Measurements from ENCODE around the gene B3GALT2.
"Not testable (repeated sequence)": the region's sequence is repeated elsewhere in the genome, so short reads cannot be mapped to it uniquely, and the experiment has no call there.

B3GALT2 gene

DNA sequence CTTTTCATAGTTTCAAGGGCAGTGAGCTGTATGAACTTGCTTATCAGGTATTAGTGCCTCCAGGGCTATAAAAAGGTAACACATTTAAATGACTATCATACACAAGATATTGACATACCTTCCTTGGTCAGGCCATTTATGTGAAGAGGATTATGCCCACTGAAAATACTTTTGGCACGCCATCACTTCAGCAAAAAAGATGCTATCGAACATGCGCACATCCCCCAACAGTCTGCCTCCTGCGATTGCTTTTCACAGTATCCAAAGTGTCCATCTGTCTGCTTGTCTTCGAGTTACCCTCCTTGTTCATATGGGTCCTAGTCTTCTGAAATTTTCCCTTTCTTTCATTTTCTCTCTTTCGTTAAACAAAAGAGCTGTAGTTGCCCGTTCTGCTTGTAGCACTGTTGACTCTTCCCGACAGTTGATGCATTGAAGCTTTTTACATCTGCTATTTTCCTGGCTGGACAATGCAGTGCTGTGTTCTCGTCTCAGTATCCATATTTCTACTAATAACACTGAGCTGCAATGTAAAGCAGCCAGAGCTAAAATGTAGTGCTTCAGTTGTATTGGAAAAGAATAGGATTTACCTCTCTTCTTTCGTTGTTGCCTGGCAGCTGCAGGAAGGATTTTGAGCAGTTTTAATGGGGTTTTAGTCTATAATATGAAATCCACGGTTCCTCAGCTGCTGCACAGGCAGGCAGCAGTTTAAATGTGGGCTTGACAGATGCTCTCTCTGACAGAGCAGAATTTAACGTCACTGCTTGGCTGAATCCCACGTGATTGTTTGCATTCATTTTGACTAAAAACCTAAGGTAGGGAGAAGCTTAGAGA, at the start of gene B3GALT2:
TSS of gene B3GALT2 (minus strand) at position 713 of the 831 bp plus-strand sequence. CDS start 5,051 bp downstream, outside the sequence.
- peak; percentile 28 for DNase-seq

GRCh38 chr1:193234530-193234929, 48.1 kb upstream of the B3GALT2 start:
- no peak for DNase-seq

DNA sequence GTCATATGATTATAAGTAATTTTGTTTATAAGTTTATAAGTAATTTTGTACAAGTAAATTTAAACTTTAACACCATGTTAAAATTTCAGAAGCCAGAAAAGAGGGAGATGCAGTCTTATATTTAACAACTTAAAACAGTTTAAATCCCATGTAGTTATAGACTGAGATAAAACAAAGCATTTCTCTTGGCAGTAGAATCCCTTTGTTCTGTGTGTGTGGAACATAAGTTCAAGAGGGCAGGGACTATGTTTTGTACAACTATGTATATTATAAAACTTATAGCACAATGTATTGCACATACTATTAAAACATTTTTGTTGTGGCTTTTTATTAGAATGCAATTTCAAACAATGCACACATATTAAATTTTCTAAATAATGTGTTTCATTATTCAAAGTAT, 44.7 kb upstream of the B3GALT2 start:
- not testable (repeated sequence) for DNase-seq

GRCh38 chr1:193229136-193229535, 42.7 kb upstream of the B3GALT2 start:
- DNase-seq = no peak

DNA sequence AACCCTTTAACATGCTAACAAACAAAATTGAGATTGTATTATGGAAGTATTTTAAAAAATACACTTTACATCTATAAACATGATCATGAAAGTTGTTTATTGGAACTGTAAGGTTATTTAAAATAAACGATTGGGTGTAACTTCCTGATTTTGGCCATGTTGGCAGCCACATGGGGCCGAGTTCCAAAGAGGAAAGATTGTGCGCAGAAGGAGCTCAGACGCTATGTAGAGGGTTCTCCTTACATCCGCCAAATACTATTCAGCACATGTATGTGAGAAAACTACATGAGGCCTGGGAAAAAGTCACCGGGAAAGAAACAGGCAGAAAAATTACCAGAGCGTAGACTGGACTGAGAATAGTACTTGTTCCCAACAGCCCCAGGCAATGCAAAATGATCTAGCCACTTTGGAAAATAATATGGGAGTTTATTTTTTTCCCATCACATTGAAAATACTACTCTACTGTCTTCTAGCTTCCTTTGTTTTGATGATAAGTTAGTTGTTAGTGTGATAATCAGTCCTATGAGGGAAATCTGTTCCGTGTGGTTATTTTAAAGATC, 35.7 kb upstream of the B3GALT2 start:
- DNase-seq = no peak

DNA sequence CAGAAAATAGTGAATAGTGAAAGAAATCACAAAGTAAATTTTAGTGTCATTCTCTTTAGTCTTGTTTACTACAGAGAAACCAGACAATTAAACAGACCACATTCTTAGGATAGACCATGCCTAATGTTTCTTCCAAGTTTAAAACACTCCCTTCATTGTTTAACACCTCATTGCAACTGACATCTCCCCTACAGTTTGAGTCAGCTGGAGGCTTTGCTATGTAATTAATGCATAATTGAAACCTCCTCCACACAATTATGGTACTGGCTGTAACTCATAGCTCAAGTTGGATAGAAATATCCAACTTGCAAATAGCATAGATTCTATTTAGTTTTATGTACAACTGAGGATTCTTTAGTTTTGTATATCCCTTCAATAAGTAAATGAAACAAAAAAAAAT, 35.2 kb upstream of the B3GALT2 start:
- DNase-seq = no peak

DNA sequence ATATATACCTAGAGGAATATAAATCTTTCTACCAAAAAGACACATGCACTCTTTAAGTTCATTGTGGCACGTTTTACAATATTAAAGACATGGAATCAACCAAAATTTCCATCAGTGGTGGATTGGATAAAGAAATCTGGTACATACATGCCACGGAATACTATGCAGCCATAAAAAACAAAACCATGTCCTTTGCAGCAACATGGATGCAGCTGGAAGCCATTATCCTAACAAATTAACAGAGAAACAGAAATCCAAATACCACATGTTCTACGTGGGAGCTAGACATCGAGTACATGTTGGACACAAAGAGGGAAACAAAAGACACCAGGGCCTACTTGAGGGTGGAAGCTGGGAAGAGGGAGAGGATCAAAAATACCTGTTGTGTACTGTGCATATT, 33.0 kb upstream of the B3GALT2 start:
- no peak for DNase-seq

- no peak for DNase-seq
These were observed 30.5 kb upstream of the B3GALT2 start for GRCh38 chr1:193216920-193217319.

GRCh38 chr1:193213998-193214397, 27.6 kb upstream of the B3GALT2 start:
- no peak for DNase-seq

DNA sequence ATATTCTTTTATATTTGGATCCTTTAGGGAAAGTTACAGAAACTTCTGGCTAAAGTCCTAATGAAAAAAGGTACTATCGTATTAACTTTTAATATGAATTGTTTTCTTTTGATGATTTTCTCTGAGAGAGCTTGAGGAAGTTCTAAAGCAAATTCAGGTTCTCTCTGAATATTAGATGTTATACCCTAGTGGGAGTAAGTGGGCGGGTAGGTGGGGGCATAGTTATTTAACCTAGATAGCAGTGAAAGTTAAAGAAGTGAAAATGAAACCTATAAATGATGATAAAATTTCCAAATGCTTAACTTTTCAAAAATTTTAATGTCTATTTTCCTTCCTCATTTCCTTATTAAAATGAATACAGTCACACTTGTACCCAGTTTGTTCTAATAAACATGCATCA, 26.2 kb upstream of the B3GALT2 start:
- DNase-seq = no peak

DNA sequence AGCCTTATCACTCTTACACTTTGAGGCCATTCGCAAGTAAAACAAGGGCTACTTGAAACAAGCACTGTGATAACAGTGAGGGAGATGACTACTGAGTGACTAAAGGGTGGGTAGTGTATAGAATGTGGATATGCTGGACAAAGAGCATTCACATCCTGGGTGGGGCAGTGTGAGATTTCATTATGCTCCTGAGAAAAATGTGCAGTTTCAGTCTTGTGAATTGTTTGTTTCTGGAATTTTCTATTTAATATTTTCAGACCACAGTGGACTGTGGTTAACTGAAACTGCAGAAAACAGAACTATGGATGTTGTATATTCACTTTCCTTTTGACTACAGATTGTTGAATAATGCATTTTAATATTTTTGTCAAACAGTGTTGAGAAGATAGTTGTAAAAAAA, 25.1 kb upstream of the B3GALT2 start:
- no peak for DNase-seq

GRCh38 chr1:193210996-193211395, 24.6 kb upstream of the B3GALT2 start:
- no peak for DNase-seq

DNA sequence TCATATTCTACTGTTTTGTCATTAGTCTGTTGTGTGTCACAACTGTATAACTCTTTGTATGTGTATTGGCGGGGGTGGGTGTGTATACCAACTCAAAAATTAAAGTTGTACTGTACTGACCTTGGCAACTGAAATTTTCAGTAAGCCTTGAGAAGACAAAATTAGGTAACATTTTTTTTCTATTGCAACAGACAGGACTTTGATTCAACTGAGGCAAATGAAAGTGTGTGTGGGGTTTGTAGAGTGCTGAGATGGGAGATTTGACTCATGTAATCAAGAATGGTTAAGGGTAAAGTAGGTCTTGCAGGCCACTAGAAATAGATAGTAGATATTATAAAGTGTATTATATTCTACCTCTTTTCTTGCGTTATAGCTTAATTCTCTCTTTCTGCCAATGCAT, 14.6 kb upstream of the B3GALT2 start:
- no peak for DNase-seq

DNA sequence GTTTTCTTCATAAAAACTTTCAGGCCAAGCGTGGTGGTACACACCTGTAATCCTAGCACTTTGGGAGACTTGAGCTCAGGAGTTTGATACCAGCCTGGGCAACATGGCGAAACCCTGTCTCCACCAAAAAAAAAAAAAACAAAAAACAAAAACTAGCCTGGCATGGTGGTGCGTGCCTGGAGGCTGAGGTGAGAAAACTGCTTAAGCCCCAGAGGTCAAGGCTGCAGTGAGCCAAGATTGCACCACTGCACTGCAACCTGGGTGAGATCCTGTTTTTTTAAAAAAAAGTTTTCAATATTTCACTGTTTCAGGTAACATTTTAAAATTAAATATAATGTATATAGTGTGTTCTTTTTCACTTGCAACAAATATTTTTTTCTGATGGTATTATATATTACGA, 13.5 kb upstream of the B3GALT2 start:
- DNase-seq = no peak

DNA sequence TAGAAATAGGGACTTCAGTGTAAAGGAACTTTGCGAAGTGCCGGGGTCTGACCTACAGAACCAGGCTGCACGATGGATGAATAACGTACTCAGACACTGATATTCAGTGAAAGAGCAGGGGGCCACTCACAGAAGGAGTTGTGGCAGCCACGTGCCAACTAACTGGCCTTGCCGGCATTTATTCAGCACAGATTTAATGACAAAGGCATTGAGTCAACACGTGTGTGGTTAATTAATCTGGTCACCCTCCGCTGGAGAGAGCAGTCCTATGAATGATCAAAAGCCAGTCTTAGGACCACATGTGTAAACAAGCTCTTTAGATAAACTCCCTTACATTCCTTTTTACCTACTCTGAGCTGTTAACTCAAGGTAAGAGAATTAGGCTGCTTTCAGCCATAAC, 6.2 kb upstream of the B3GALT2 start:
- DNase-seq = no peak

DNA sequence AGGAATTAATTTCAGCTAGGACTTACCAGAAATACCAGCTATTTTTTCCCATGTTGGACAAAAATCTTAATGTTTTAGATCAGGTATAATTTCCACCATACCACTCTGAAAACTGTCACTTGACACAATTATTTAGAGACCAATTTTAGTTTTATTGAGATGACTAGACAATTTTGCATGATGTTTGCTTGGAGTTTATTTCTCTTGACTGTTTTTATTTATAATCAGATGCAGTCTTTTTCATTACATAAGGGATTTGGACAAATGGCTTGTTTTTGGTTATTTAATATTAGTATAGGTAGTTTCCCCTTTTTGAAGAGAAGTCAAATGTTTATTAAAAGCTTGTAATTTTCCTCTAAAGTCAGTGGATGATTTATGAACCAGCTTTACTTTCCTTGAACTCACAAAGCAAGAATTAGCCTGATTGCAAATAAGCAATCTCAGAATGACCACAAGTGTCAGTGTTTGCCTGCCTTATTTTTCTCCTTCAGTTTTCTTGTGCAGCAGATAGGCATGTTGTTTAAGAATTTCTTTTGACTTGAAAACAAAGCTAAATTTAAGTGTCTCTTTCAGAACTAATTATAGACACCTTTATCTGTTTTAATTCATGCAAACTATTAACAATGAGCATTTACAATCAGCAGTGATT, 3.8 kb upstream of the B3GALT2 start:
- DNase-seq = no peak

- no peak for DNase-seq
These were observed 3.2 kb upstream of the B3GALT2 start for GRCh38 chr1:193189442-193190095.

DNA sequence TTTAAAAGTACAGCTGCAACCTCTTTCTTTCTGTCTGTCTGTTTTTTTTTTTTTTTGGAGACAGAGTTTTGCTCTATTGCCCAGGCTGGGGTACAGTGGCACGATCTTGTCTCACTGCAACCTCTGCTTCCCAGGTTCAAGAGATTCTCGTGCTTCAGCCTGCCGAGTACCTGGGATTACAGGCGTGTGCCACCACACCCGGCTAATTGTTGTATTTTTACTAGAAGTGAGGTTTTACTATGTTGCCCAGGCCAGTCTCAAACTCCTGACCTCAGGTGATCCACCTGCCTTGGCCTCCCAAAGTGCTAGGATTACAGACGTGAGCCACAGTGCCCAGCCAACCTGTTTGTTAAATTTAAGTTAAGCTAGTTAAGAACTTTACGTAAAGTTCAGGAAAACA, 2.5 kb upstream of the B3GALT2 start:
- DNase-seq = not testable (repeated sequence)

DNA sequence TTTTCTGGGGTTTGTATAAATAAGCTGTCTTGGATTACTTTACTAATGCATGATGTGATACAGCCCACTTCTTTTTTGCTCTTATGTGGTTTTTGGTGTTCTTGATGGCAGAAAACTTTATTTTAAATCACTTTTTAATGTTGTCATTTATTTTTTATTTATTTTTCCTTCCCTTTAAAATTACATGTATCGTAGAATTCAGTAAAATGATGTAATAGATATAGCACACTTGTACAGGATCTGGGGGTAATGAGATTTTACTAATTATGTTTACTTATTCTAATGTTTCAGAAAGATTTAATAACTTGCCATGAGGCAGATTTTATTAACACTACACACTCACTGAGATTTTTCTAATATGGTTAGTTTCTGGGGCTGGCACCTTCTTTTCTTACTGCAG, 701 bp upstream of the B3GALT2 start:
- DNase-seq = no peak

DNA sequence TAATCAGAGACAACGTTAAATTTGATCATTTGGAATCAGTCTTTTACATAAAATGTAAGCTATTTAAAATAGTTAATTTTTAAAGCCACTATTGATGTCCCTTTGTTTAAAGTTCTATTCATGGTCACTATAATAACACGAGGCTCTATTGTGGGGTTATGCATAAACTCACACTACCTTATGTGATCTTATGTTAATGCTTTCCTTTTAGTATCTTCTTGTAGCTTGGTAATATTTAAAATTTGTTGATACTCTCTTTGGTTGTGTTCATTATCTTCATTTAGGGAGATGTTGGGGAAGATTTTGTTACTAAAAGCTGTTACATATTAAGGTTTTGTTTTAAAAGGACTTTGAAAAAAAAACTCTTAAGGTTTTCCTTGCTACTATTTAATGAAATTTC, 1.2 kb downstream of the B3GALT2 start:
- no peak for DNase-seq

DNA sequence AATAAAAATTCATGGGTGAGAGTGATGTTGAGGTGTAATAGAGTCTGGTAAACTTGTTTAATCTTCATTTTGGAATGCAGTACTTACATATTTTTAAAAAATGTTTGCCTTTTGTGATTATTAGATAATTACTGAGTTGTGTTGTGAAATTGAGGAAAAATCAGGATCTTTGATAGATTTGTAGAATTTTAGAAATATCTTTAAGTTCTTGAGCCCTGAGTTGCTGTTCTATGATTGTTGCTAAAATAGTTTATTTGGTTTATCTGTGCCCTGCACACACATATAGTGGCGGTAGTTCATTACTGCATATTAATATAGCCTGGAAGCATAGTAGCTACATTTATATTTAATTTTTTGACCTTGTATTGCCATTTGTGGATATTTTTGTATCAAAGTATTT, 1.6 kb downstream of the B3GALT2 start:
- no peak for DNase-seq

DNA sequence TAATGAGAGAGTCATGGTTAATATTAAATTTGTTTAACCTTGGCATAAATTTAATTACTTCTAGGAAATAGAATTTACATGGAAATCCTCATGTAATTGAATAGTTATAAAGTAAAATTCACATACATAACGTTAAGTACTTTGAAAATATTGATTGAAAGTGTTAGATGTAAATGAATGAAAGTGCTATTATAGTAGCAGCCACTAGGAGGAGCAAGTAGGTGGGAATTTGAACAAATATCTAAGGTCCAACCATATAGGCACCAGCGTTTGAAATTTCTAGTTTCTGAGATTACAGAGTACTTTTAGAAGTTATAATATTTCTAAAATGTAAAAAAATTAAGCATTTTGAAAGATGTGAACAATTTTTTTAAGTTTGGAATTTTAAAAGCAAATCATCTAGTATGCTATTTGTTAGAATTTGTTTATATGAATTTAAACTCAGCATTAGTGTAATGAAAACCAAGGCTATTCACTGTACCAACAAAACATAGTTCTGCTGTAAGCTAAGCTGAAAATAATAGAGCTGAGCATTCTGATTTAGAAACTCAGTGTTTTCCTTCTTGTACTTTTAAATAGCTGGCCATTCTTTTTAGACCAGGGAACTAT, 3.3 kb downstream of the B3GALT2 start:
- DNase-seq = peak; percentile 21

DNA sequence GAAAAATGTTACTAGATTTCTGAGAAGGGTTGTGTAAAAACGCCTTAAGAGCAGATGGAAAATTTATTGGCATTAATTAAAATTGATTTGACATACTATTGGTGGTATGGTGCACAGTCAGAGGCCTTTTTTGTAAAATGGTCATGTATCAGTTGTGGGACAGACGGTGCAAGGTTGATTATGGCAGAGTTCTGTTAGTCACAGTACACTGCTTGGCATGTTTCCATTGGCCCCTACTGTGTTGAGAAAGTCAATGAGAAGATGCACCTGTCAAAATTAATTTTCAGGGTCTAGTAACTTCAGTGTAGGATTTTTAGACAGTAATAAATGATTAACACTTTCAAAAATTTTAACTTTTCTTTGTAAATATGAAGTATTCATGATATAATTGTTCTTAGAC, 4.4 kb downstream of the B3GALT2 start:
- peak; percentile 7 for DNase-seq

Data from CD4-positive, alpha-beta T cell treated with Interleukin-6 for 4 hours (primary cell).